HCT116 (cell line): ENCODE data around the gene PREX1. TPM values are rescaled to one million over a fixed set of nuclear protein-coding genes. Genes with fewer than 3 reads are reported as not detected.

Experiments used
- ATAC-seq: fragments of 200-7000 bp; cut with Tn5 transposase; 2 replicates; pipeline ENCODE4 v1.9.1; 2020; ENCODE audit warnings: mild to moderate bottlenecking, moderate library complexity
- BruUV-seq: library from RNA; stranded (reverse); fragments of 400-500 nt; replicated peaks from 2 replicates; lab custom pipeline; 2021; lab: Mats Ljungman, UMichigan
- CTCF ChIA-PET: fragments of 300-600 bp; sonication (Branson Sonifier 250); formaldehyde crosslinking; loops from one replicate; lab custom pipeline; 2021; ENCODE audit warnings: antibody characterized with exemption; lab: Charles Lee
- POLR2A ChIA-PET: fragments of 300-600, 350-600 bp; sonication (Branson Sonifier 250); formaldehyde crosslinking; loops from one replicate; lab custom pipeline; 2021; ENCODE audit warnings: antibody characterized with exemption; lab: Charles Lee
- RAD21 ChIA-PET, 2 experiments: fragments of 300-600 bp; sonication (Branson Sonifier 250); formaldehyde crosslinking; loops; one replicate each; lab custom pipeline; 2023; ENCODE audit warnings: low total read pairs in 2 of 2; ENCODE audit not compliant: uncharacterized antibody in 2 of 2, unreplicated experiment in 2 of 2, low non-redundant PET in 1 of 2; lab: Charles Lee
- DNase-seq: peaks from one replicate; pipeline ENCODE4 v3.0.0-alpha.2; 2010; ENCODE audit warnings: low read depth, low spot score
- H2AFZ ChIP-seq: fragments of 200-600 bp; shearing (Covaris generic), sonication (generic); 2 replicates; pipeline ENCODE4 v1.6.1; 2017; ENCODE audit warnings: low read depth, mixed run types, mixed read lengths, antibody characterized with exemption, low read length; ENCODE audit not compliant: poor library complexity, severe bottlenecking
- H3K27ac ChIP-seq: 2 replicates; pipeline ENCODE4 v1.5.1; 2012; ENCODE audit warnings: low read depth, low read length
- H3K27me3 ChIP-seq: fragments of 200-600 bp; sonication (generic); 2 replicates; pipeline ENCODE4 v1.6.1; 2016; ENCODE audit warnings: mixed run types, low read length, mixed read lengths; ENCODE audit not compliant: insufficient read depth
- H3K36me3 ChIP-seq, 2 experiments: fragments of 200-500 bp in 1 of 2; fragments of 200-600 bp in 1 of 2; sonication (Bioruptor generic) in 1 of 2; sonication (generic) in 1 of 2; 2 replicates each; pipeline versions ENCODE4 v1.5.1 to v1.6.1; 2014 to 2016; ENCODE audit warnings: low read length in 2 of 2, inconsistent platforms in 1 of 2, mixed read lengths in 1 of 2, mixed run types in 1 of 2; ENCODE audit not compliant: insufficient read depth in 2 of 2, control insufficient read depth in 1 of 2
- H3K4me1 ChIP-seq, 2 experiments: fragments of 200-600 bp in 1 of 2; sonication (generic) in 1 of 2; 2 replicates each; pipeline versions ENCODE4 v1.5.1 to v1.6.1; 2012 to 2017; ENCODE audit warnings: low read length in 2 of 2, inconsistent platforms in 1 of 2, mild to moderate bottlenecking in 1 of 2, mixed read lengths in 1 of 2, mixed run types in 1 of 2, moderate library complexity in 1 of 2; ENCODE audit not compliant: insufficient read depth in 2 of 2, control insufficient read depth in 1 of 2
- H3K4me2 ChIP-seq: fragments of 200-600 bp; sonication (generic); 2 replicates; pipeline ENCODE4 v1.6.1; 2017; ENCODE audit warnings: mixed run types, low read length, mixed read lengths
- H3K4me3 ChIP-seq, 2 experiments: fragments of 200-600 bp in 1 of 2; sonication (generic) in 1 of 2; replicated peaks in 1 of 2; 2 replicates each; pipeline ENCODE4 v1.5.1; 2011 to 2016; ENCODE audit warnings: low read length in 2 of 2, control low read depth in 1 of 2, low read depth in 1 of 2, mild to moderate bottlenecking in 1 of 2, mixed read lengths in 1 of 2, mixed run types in 1 of 2
- H3K79me2 ChIP-seq: fragments of 200-600 bp; sonication (generic); 2 replicates; pipeline ENCODE4 v1.6.1; 2017; ENCODE audit warnings: mild to moderate bottlenecking, mixed run types, low read length, moderate library complexity, mixed read lengths; ENCODE audit not compliant: insufficient read depth
- H3K9ac ChIP-seq: fragments of 200-600 bp; sonication (generic); 2 replicates; pipeline ENCODE4 v1.6.1; 2016; ENCODE audit warnings: low read length, mixed read lengths
- H3K9me2 ChIP-seq: fragments of 200-600 bp; sonication (generic), shearing (Covaris generic); 2 replicates; pipeline ENCODE4 v1.6.1; 2017; ENCODE audit warnings: mixed run types, mild to moderate bottlenecking, moderate library complexity; ENCODE audit not compliant: insufficient read depth
- H3K9me3 ChIP-seq, 2 experiments: fragments of 200-500 bp in 1 of 2; fragments of 200-600 bp in 1 of 2; sonication (Bioruptor generic) in 1 of 2; sonication (generic) in 1 of 2; 2 replicates each; pipeline ENCODE4 v1.6.1; 2014 to 2017; ENCODE audit warnings: low read length in 2 of 2, mixed read lengths in 2 of 2, inconsistent platforms in 1 of 2, low read depth in 1 of 2, mild to moderate bottlenecking in 1 of 2, mixed run types in 1 of 2, moderate library complexity in 1 of 2; ENCODE audit not compliant: control insufficient read depth in 1 of 2, insufficient read depth in 1 of 2
- H4K20me1 ChIP-seq: fragments of 200-600 bp; sonication (generic), shearing (Covaris generic); 2 replicates; pipeline ENCODE4 v1.6.1; 2017; ENCODE audit warnings: mixed run types, mild to moderate bottlenecking, moderate library complexity; ENCODE audit not compliant: insufficient read depth
- CEBPB ChIP-seq: IDR thresholded peaks from 2 replicates; pipeline ENCODE4 v1.6.1; 2012; ENCODE audit warnings: low read depth
- CTCF ChIP-seq, 3 experiments: fragments of 200-600 bp in 1 of 3; sonication (generic) in 1 of 3; IDR thresholded peaks in 2 of 3; conservative IDR thresholded peaks in 1 of 3; 2 replicates each; pipeline ENCODE4 v1.5.1; 2012 to 2017; ENCODE audit warnings: low read depth in 2 of 3, low read length in 2 of 3, antibody characterized with exemption in 1 of 3, borderline replicate concordance in 1 of 3, control low read depth in 1 of 3, mild to moderate bottlenecking in 1 of 3, mixed read lengths in 1 of 3, mixed run types in 1 of 3, moderate library complexity in 1 of 3; ENCODE audit not compliant: insufficient read depth in 1 of 3
- EGR1 ChIP-seq: IDR thresholded peaks from 2 replicates; pipeline ENCODE4 v1.6.1; 2012; ENCODE audit warnings: low read depth
- EZH2 ChIP-seq: fragments of 200-600 bp; sonication (generic); IDR thresholded peaks from 2 replicates; pipeline ENCODE4 v1.6.1; 2017; ENCODE audit warnings: antibody characterized with exemption, mixed run types
- JUND ChIP-seq: IDR thresholded peaks from 2 replicates; pipeline ENCODE4 v1.6.1; 2012
- MAX ChIP-seq: IDR thresholded peaks from 2 replicates; pipeline ENCODE4 v1.6.1; 2012
- POLR2AphosphoS5 ChIP-seq: IDR thresholded peaks from 2 replicates; pipeline ENCODE4 v1.6.1; 2011; ENCODE audit warnings: mild to moderate bottlenecking, low read depth, low read length, moderate library complexity
- SIN3A ChIP-seq: IDR thresholded peaks from 2 replicates; pipeline ENCODE4 v1.6.1; 2012; ENCODE audit warnings: low read depth
- YY1 ChIP-seq: IDR thresholded peaks from 2 replicates; pipeline ENCODE4 v1.6.1; 2011; ENCODE audit warnings: low read length, low read depth, moderate library complexity, mild to moderate bottlenecking; ENCODE audit not compliant: insufficient replicate concordance; ENCODE audit errors: extremely low read depth
- intact Hi-C: fragments of 100-400 bp; cut with micrococcal nuclease; formaldehyde crosslinking; loops from 2 replicates; pipeline ENCODE4 v1.10.0; 2022
- total RNA-seq: library from RNA; stranded (reverse); gene quantifications from one replicate; pipeline ENCODE4 v1.2.1, GENCODE V29; 2021; ENCODE audit not compliant: unreplicated experiment

The PREX1 gene
- total RNA-seq, 1 experiment from 2014 or later, result 6.1 TPM

- Histone ChIP-seq H2AFZ (no peak overlapping the region), H3K79me2 (no peaks in the 10 kb centered on the region), H4K20me1 (no peaks in the 10 kb centered on the region), H3K27ac (no peak overlapping the region), H3K9me3 (no peaks in the 10 kb centered on the region), H3K27me3 (peaks cover 6% of the 10 kb centered on the region; the same call in 1 of the 2 replicates), H3K36me3 (no peaks in the 10 kb centered on the region), H3K9me2 (no peaks in the 10 kb centered on the region), H3K4me2 (no peak overlapping the region), H3K9ac (no peak overlapping the region), H3K4me3 (no peak overlapping the region), H3K4me1 (no peaks in the 10 kb centered on the region)
- no peak for ATAC-seq
- ChIA-PET POLR2A (no interaction called here), CTCF (no interaction called here), RAD21 (no interaction called here)
- intact Hi-C loops, result no loop called here
- DNase-seq, result no peak
- TF ChIP-seq MAX (no peak), CEBPB (no peak), JUND (no peak), POLR2AphosphoS5 (no peak), CTCF (IDR thresholded peaks at IDR 0.05 in 2 of 3, conservative IDR thresholded peaks at IDR 0.05 in 1 of 3; ENCODE audit: borderline replicate concordance in 1 of 3, insufficient read depth in 1 of 3, low read depth in 2 of 3, low read length in 2 of 3) (no peak), SIN3A (no peak), EGR1 (no peak), YY1 (no peak), EZH2 (no peak)
- BruUV-seq, result no TSS peak
Measured at GRCh38 chr20:48584391-48585060, 243.3 kb downstream of the PREX1 start.
